ENCODE data around the gene ABCA9.

GRCh38 chr17:68954146-68954896 lies 106.4 kb downstream of the ABCA9 start:
- TF ChIP-seq FOSB (CRISPR knock-in tag; IDR thresholded peaks at IDR 0.05), result no peak
- TF ChIP-seq BCL3 (IDR thresholded peaks at IDR 0.05), result no peak
- TF ChIP-seq REST (IDR thresholded peaks at IDR 0.05), result no peak
- no peak for TF ChIP-seq HDAC2 (IDR thresholded peaks at IDR 0.05)
- no peak for TF ChIP-seq CTCF (IDR thresholded peaks at IDR 0.05)
- no peak for TF ChIP-seq POLR2A (IDR thresholded peaks at IDR 0.05; ENCODE audit: low read length)
- no peak for TF ChIP-seq TFCP2L1 (CRISPR knock-in tag; IDR thresholded peaks at IDR 0.05)
- no peak for TF ChIP-seq POLR2AphosphoS2 (conservative IDR thresholded peaks at IDR 0.05; ENCODE audit: low read length)
- TF ChIP-seq ZFP36 (IDR thresholded peaks at IDR 0.05; ENCODE audit: borderline replicate concordance, partially characterized antibody), result no peak
- no peak for TF ChIP-seq MAFK (IDR thresholded peaks at IDR 0.05; ENCODE audit: partially characterized antibody)
- no peak for TF ChIP-seq KDM5A (IDR thresholded peaks at IDR 0.05)
- no peak for TF ChIP-seq EP300 (IDR thresholded peaks at IDR 0.05)
- TF ChIP-seq PBX3 (IDR thresholded peaks at IDR 0.05), result no peak
- no peak for TF ChIP-seq SMC3 (IDR thresholded peaks at IDR 0.05)

All from A549 (cell line).